HepG2 (cell line): ENCODE results near the gene GNL1. TPM values are rescaled to one million over a fixed set of nuclear protein-coding genes. Genes with fewer than 3 reads are reported as not detected.

ENCODE experiments used
- ATAC-seq: fragments of 200-7000 bp; cut with Tn5 transposase; 3 replicates; pipeline ENCODE4 v1.9.1; 2020; ENCODE audit warnings: mild to moderate bottlenecking, moderate library complexity
- BruUV-seq: library from RNA; stranded (reverse); fragments of 400-500 nt; replicated peaks from 2 replicates; lab custom pipeline; 2021; lab: Mats Ljungman, UMichigan
- CTCF ChIA-PET: fragments of 300-600 bp; formaldehyde crosslinking; extraction: SDS; loops from one replicate; lab custom pipeline; 2021; ENCODE audit warnings: low total read pairs, inconsistent platforms, low intra/inter-chr PET ratio; lab: Yijun Ruan, JAX
- POLR2A ChIA-PET: fragments of 350-600 bp; sonication (Branson Sonifier 250); formaldehyde crosslinking; loops from one replicate; lab custom pipeline; 2020; ENCODE audit warnings: antibody characterized with exemption, inconsistent platforms; lab: Yijun Ruan, JAX
- DNase-seq: peaks from one replicate; pipeline ENCODE4 v3.0.0-alpha.2; 2015; ENCODE audit warnings: low spot score
- FAIRE-seq: peaks from 3 replicates; lab custom pipeline; 2011; peaks lifted over from hg19 to GRCh38; lab: Jason Lieb, UNC
- H2AFZ ChIP-seq: one replicate; pipeline ENCODE4 v1.6.1; 2011; ENCODE audit warnings: low read length, inconsistent platforms
- H3K27ac ChIP-seq: fragments of 300-600 bp; 3 replicates; pipeline ENCODE4 v1.8.0; 2011; ENCODE audit warnings: mixed run types, mild to moderate bottlenecking, mixed read lengths, low read length, inconsistent platforms; ENCODE audit not compliant: insufficient read depth; ENCODE audit errors: extremely low read length
- H3K27me3 ChIP-seq, 2 experiments: fragments of 200-600 bp in 1 of 2; 2 replicates in 1 of 2; 3 replicates in 1 of 2; pipeline versions ENCODE4 v1.6.0 to v1.8.0; 2011; ENCODE audit warnings: low read length in 2 of 2, mild to moderate bottlenecking in 2 of 2, moderate library complexity in 2 of 2, inconsistent platforms in 1 of 2; ENCODE audit not compliant: insufficient read depth in 2 of 2, control insufficient read depth in 1 of 2
- H3K36me3 ChIP-seq, 2 experiments: fragments of 200-600 bp in 1 of 2; replicated peaks in 1 of 2; 2 replicates in 1 of 2; 3 replicates in 1 of 2; pipeline versions ENCODE4 v1.5.1 to v1.8.0; 2011; ENCODE audit warnings: low read length in 2 of 2, inconsistent platforms in 1 of 2; ENCODE audit not compliant: insufficient read depth in 2 of 2, control insufficient read depth in 1 of 2
- H3K4me1 ChIP-seq: 2 replicates; pipeline ENCODE4 v1.5.1; 2012; ENCODE audit warnings: low read length, inconsistent platforms; ENCODE audit not compliant: insufficient read depth
- H3K4me2 ChIP-seq: 2 replicates; pipeline ENCODE4 v1.6.0; 2011; ENCODE audit warnings: low read depth, low read length, inconsistent platforms
- H3K4me3 ChIP-seq, 3 experiments: fragments of 200-600 bp in 1 of 3; sonication (generic), shearing (Covaris generic) in 1 of 3; replicated peaks in 1 of 3; 2 replicates each; pipeline ENCODE4 v1.5.1; 2011 to 2016; ENCODE audit warnings: low read length in 3 of 3, inconsistent platforms in 2 of 3, low read depth in 2 of 3, mild to moderate bottlenecking in 2 of 3, control low read depth in 1 of 3, mixed read lengths in 1 of 3; ENCODE audit not compliant: insufficient read depth in 1 of 3
- H3K79me2 ChIP-seq: one replicate; pipeline ENCODE4 v1.6.1; 2011; ENCODE audit warnings: low read length, inconsistent platforms; ENCODE audit not compliant: insufficient read depth
- H3K9ac ChIP-seq: 2 replicates; pipeline ENCODE4 v1.6.0; 2011; ENCODE audit warnings: mild to moderate bottlenecking, low read depth, low read length, inconsistent platforms; ENCODE audit not compliant: insufficient read depth
- H3K9me3 ChIP-seq: 2 replicates; pipeline ENCODE4 v1.5.1; 2012; ENCODE audit warnings: mild to moderate bottlenecking, low read length
- H4K20me1 ChIP-seq: 2 replicates; pipeline ENCODE4 v1.6.0; 2011; ENCODE audit warnings: inconsistent platforms, mild to moderate bottlenecking, low read length, moderate library complexity; ENCODE audit not compliant: insufficient read depth
- ATRX ChIP-seq: sonication (generic); formaldehyde crosslinking; IDR thresholded peaks from 2 replicates; pipeline ENCODE4 v1.4.0; 2020; ENCODE audit warnings: missing genetic modification reagents, borderline replicate concordance
- KLF11 ChIP-seq: IDR thresholded peaks from 2 replicates; pipeline ENCODE4 v1.6.1; 2016; ENCODE audit warnings: missing compliant biosample characterization
- NCOA1 ChIP-seq: sonication (generic); formaldehyde crosslinking; IDR thresholded peaks from 2 replicates; pipeline ENCODE4 v1.9.0; 2021; ENCODE audit warnings: missing genetic modification reagents
- SP5 ChIP-seq: IDR thresholded peaks from 2 replicates; pipeline ENCODE4 v1.6.1; 2016; ENCODE audit warnings: low read depth, borderline replicate concordance
- ZNF292 ChIP-seq: sonication (generic); formaldehyde crosslinking; IDR thresholded peaks from 2 replicates; pipeline ENCODE4 v1.8.1; 2022; ENCODE audit warnings: mild to moderate bottlenecking, low read depth, missing genetic modification reagents, borderline replicate concordance
- ZNF672 ChIP-seq: sonication (generic); formaldehyde crosslinking; IDR thresholded peaks from 2 replicates; pipeline ENCODE4 v1.8.1; 2022; ENCODE audit warnings: missing genetic modification reagents
- ZNF878 ChIP-seq: sonication (generic); formaldehyde crosslinking; IDR thresholded peaks from 2 replicates; pipeline ENCODE4 v1.8.1; 2023; ENCODE audit warnings: mild to moderate bottlenecking, missing genetic modification reagents, moderate library complexity
- WGBS: methylation state at CpG from one replicate; pipeline ENCODE4 v1.1.6; 2017; ENCODE audit warnings: low lambda C conversion rate; 5-methylcytosine and 5-hydroxymethylcytosine counted together
- in situ Hi-C: cut with HindIII; loops from 2 replicates; pipeline ENCODE4 v1.10.0; 2017; ENCODE audit warnings: low pct_unique_long_range_greater_than_20kb; ENCODE audit not compliant: extremely low pct_ligation_motif_present
- intact Hi-C: fragments of 100-400 bp; cut with micrococcal nuclease; formaldehyde crosslinking; loops from one replicate; pipeline ENCODE4 v1.10.0; 2022; ENCODE audit not compliant: unreplicated experiment
- polyA plus RNA-seq, 8 experiments: library from polyadenylated mRNA; depleted of rRNA in 3 of 8; stranded (reverse) in 7 of 8; unstranded in 1 of 8; fragments of >200 nt; fragmentation: Illumina TruSeq in 4 of 8; extraction: Trizol in 4 of 8; gene quantifications; 2 replicates each; pipeline versions ENCODE4 v1.2.1 to v1.2.3, GENCODE V29; 2011 to 2016; ENCODE audit warnings: low read depth in 4 of 8, missing spikeins in 1 of 8, mixed read lengths in 1 of 8; ENCODE audit not compliant: insufficient read depth in 1 of 8
- total RNA-seq, 5 experiments: library from RNA; depleted of rRNA; stranded (reverse); fragments of >200 nt; fragmentation: Illumina TruSeq; extraction: Trizol; gene quantifications; 2 replicates each; pipeline ENCODE4 v1.2.3, GENCODE V29; 2016; ENCODE audit warnings: low read depth in 1 of 5

The GNL1 gene
- total and polyA plus RNA-seq, 2 of the 13 experiments (the other 11 are each of a cell fraction or from before 2014, with no cell fraction given): 35.0 to 55.6 TPM

GRCh38 chr6:30557683-30557981 is 1.3 kb upstream of the GNL1 start:
- POLR2A ChIA-PET: interaction anchor here (0.7 to 4.3 kb wide), 16 partner anchors 8 to 356 kb away, joined by 3 to 74 read pairs (median 6); partner anchors contain the start of genes ABCF1, DHX16, MRPS18B and NRM
- DNase-seq: no peak
- TF ChIP-seq NCOA1 (CRISPR knock-in tag) (peak; percentile 44; the same call in 1 of the 2 replicates), ZNF672 (CRISPR knock-in tag) (no peak), ZNF878 (CRISPR knock-in tag) (peak; percentile 2; the same call in 1 of the 2 replicates), KLF11 (CRISPR knock-in tag) (0 out of 2 replicates have a peak, but pooled peaks have one; percentile 4), ZNF292 (CRISPR knock-in tag) (no peak), ATRX (0 out of 2 replicates have a peak, but pooled peaks have one; percentile 17), SP5 (CRISPR knock-in tag) (0 out of 2 replicates have a peak, but pooled peaks have one; percentile 0)
- TF ChIP-seq, all 625 proteins: peak for 5
- peaks cover 15 to 30% of the 10 kb centered on the region in 2 experiments; a peak in 4 of 5 replicates for H3K36me3 ChIP-seq
- peaks cover 26% of the 10 kb centered on the region for H3K4me1 ChIP-seq
- H3K79me2 ChIP-seq: peaks cover 27% of the 10 kb centered on the region
- in situ Hi-C loops: no loop called here
- H4K20me1 ChIP-seq: peaks cover 11% of the 10 kb centered on the region
- BruUV-seq: no TSS peak
- no peaks in the 10 kb centered on the region; a peak in 1 of 5 replicates for H3K27me3 ChIP-seq
- 2% methylated on average over 6 of the region's 6 CpGs for WGBS
- intact Hi-C loops: loop anchor here (1.0 to 2.0 kb wide), 2 partner anchors 13 to 159 kb away; partner anchors contain the start of gene MDC1
- H2AFZ ChIP-seq: no peak overlapping the region
- peak overlapping the region; percentile 87 to 93 (median 90) for H3K4me3 ChIP-seq
- H3K4me2 ChIP-seq: peak overlapping the region; percentile 92
- no peaks in the 10 kb centered on the region for H3K9me3 ChIP-seq
- CTCF ChIA-PET: no interaction called here
- no peak for FAIRE-seq
- H3K27ac ChIP-seq: peak overlapping the region; percentile 94
- no peak for ATAC-seq
- peak overlapping the region; percentile 85 for H3K9ac ChIP-seq
